ENCODE results near the gene FANCL. TPM values are rescaled to one million over a fixed set of nuclear protein-coding genes. Genes with fewer than 3 reads are reported as not detected.
"Not testable (repeated sequence)": the region's sequence is repeated elsewhere in the genome, so short reads cannot be mapped to it uniquely, and the experiment has no call there.

The FANCL gene
- total and polyA plus RNA-seq, 7 donors = 3.9 to 6.4 (median 5.5) TPM

GRCh38 chr2:58268685-58269084 is 27.6 kb upstream of the FANCL start:
- TF ChIP-seq, protein P1, sequence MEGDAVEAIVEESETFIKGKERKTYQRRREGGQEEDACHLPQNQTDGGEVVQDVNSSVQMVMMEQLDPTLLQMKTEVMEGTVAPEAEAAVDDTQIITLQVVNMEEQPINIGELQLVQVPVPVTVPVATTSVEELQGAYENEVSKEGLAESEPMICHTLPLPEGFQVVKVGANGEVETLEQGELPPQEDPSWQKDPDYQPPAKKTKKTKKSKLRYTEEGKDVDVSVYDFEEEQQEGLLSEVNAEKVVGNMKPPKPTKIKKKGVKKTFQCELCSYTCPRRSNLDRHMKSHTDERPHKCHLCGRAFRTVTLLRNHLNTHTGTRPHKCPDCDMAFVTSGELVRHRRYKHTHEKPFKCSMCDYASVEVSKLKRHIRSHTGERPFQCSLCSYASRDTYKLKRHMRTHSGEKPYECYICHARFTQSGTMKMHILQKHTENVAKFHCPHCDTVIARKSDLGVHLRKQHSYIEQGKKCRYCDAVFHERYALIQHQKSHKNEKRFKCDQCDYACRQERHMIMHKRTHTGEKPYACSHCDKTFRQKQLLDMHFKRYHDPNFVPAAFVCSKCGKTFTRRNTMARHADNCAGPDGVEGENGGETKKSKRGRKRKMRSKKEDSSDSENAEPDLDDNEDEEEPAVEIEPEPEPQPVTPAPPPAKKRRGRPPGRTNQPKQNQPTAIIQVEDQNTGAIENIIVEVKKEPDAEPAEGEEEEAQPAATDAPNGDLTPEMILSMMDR (IDR thresholded peaks at IDR 0.05) = no peak
- intact Hi-C loops (cut with DNase I) = no loop called here
- no peaks in the 10 kb centered on the region for H3K9me3 ChIP-seq
- no peak overlapping the region for H3K4me3 ChIP-seq
- 93 to 96% (median 94%) methylated on average over 4 of the region's 4 CpGs for WGBS, 3 donors
- H3K27me3 ChIP-seq (ENCODE audit: insufficient read depth in 3 of 3, low read length in 2 of 3) = no peaks in the 10 kb centered on the region
- DNase-seq = no peak
- H3K4me1 ChIP-seq = no peaks in the 10 kb centered on the region
- no peak overlapping the region for H3K27ac ChIP-seq
- H3K36me3 ChIP-seq (ENCODE audit: insufficient read depth in 1 of 2, low read depth in 1 of 2) = no peaks in the 10 kb centered on the region
- ATAC-seq = no peak

DNA sequence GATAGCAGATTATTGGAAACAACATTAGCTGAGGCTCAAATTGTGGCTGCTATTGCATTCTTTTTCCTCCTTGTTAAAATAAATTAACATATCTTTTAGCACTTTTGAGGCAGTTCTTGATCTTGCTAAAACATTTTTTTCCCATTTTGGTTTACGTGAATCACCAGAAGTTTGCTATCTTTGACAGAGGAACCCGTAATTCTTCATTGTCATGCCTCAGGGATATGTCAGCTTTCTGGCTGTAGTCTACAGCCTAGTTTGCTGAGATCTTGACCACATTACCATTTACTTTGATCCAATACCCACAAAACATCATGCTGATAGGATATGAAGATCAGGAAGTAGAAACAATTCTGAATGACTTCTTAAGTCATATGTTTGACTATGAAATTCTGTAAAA is 25.1 kb upstream of the FANCL start:
- Histone ChIP-seq H3K27me3 (ENCODE audit: insufficient read depth in 3 of 3, low read length in 2 of 3) (no peaks in the 10 kb centered on the region), H3K4me3 (no peak overlapping the region), H3K9me3 (no peaks in the 10 kb centered on the region), H3K36me3 (ENCODE audit: insufficient read depth in 1 of 2, low read depth in 1 of 2) (no peaks in the 10 kb centered on the region), H3K27ac (no peak overlapping the region), H3K4me1 (no peaks in the 10 kb centered on the region)
- 67 to 91% (median 73%) methylated on average over 2 of the region's 2 CpGs for WGBS, 3 donors
- TF ChIP-seq, protein P1 (IDR thresholded peaks at IDR 0.05) = no peak
- intact Hi-C loops (cut with DNase I) = no loop called here
- ATAC-seq = no peak
- DNase-seq = no peak

DNA sequence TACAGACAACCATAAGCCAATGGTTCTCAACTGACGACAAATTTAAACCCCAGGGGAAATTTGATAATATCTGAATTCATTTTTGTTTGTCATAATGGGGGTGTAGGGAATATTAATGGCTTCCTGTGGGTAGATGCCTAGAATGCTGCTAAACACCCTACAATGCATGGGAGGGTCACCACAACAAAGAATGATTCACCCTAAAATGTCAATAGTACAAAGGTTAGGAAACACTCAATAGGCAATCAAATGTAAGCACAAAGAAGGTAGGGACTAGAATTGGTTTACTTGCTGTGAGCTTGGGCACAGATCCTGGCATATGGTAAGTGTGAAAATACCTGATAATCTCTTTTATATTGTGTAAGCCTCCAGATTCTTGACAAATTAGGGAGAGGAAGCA is 20.1 kb upstream of the FANCL start:
- Histone ChIP-seq H3K4me3 (no peak overlapping the region), H3K4me1 (no peaks in the 10 kb centered on the region), H3K9me3 (no peaks in the 10 kb centered on the region), H3K27me3 (ENCODE audit: insufficient read depth in 3 of 3, low read length in 2 of 3) (no peaks in the 10 kb centered on the region), H3K36me3 (ENCODE audit: insufficient read depth in 1 of 2, low read depth in 1 of 2) (no peaks in the 10 kb centered on the region), H3K27ac (no peak overlapping the region)
- TF ChIP-seq, protein P1 (IDR thresholded peaks at IDR 0.05) = no peak
- no peak for DNase-seq
- no peak for ATAC-seq
- 49 to 60% (median 50%) methylated on average over 1 of the region's 1 CpG for WGBS, 3 donors
- intact Hi-C loops (cut with DNase I) = no loop called here

DNA sequence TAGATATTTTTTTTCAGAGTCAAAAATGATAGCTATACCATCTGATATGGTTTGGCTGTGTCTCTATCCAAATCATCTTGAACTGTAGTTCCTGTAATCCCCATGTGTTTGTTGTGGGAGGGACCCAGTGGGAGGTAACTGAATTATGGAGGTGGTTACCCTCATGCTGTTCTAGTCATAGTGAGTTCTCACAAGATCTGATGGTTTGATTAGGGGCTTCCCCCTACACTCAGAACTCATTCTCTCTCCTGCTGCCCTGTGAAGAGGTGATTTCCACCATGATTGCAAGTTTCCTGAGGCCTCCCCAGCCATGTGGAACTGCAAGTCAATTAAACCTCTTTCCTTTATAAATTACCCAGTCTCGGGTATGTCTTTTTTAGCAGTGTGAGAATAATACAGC is 17.3 kb upstream of the FANCL start:
- ATAC-seq; H3K4me1 ChIP-seq; H3K27me3 ChIP-seq (ENCODE audit: insufficient read depth in 3 of 3, low read length in 2 of 3); H3K36me3 ChIP-seq (ENCODE audit: insufficient read depth in 1 of 2, low read depth in 1 of 2); H3K27ac ChIP-seq; DNase-seq; H3K9me3 ChIP-seq; H3K4me3 ChIP-seq; intact Hi-C loops (cut with DNase I): not testable (repeated sequence)
- 57 to 84% (median 68%) methylated on average over 1 of the region's 1 CpG for WGBS, 3 donors

DNA sequence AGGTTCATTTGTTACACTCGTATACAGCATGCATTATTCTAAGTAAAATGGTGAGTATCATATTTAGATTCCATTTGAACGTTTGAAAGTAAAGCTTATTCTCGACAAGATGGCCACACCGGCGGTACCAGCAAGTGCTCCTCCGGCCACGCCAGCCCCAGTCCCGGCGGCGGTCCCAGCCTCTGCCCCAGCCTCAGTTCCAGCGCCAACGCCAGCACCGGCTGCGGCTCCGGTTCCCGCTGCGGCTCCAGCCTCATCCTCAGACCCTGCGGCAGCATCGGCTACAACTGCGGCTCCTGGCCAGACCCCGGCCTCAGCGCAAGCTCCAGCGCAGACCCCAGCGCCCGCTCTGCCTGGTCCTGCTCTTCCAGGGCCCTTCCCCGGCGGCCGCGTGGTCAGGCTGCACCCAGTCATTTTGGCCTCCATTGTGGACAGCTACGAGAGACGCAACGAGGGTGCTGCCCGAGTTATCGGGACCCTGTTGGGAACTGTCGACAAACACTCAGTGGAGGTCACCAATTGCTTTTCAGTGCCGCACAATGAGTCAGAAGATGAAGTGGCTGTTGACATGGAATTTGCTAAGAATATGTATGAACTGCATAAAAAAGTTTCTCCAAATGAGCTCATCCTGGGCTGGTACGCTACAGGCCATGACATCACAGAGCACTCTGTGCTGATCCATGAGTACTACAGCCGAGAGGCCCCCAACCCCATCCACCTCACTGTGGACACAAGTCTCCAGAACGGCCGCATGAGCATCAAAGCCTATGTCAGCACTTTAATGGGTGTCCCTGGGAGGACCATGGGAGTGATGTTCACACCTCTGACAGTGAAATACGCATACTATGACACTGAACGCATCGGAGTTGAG is 10.4 kb upstream of the FANCL start:
- H3K9me3 ChIP-seq; H3K36me3 ChIP-seq (ENCODE audit: insufficient read depth in 1 of 2, low read depth in 1 of 2); DNase-seq; H3K4me1 ChIP-seq; H3K27ac ChIP-seq; intact Hi-C loops (cut with DNase I); H3K27me3 ChIP-seq (ENCODE audit: insufficient read depth in 3 of 3, low read length in 2 of 3); ATAC-seq; H3K4me3 ChIP-seq: not testable (repeated sequence)
- WGBS, 3 donors = 94 to 95% (median 95%) methylated on average over 34 to 39 of the region's 43 CpGs
